ENCODE data around the gene ATP7B.

The ATP7B gene

GRCh38 chr13:51923983-51924539 is 87.2 kb downstream of the ATP7B start:
- DNase-seq (ENCODE audit: low read depth): no peak
- peak; percentile 24 for TF ChIP-seq CTCF (conservative IDR thresholded peaks at IDR 0.05; ENCODE audit: low read length)
- no peak overlapping the region for H3K4me3 ChIP-seq (ENCODE audit: low read length)

- TF ChIP-seq CTCF (conservative IDR thresholded peaks at IDR 0.05; ENCODE audit: low read length): no peak
- H3K4me3 ChIP-seq (ENCODE audit: low read length): no peak overlapping the region
- no peak for DNase-seq (ENCODE audit: low read depth)
Observed at GRCh38 chr13:51922771-51923480, 88.3 kb downstream of the ATP7B start.

- no peak for TF ChIP-seq CTCF (conservative IDR thresholded peaks at IDR 0.05; ENCODE audit: low read length)
- H3K4me3 ChIP-seq (ENCODE audit: low read length): no peak overlapping the region
- no peak for DNase-seq (ENCODE audit: low read depth)
Observed at GRCh38 chr13:51921790-51922740, 89.2 kb downstream of the ATP7B start.

GRCh38 chr13:51920786-51921185 is 90.5 kb downstream of the ATP7B start:
- DNase-seq (ENCODE audit: low read depth): no peak
- TF ChIP-seq CTCF (conservative IDR thresholded peaks at IDR 0.05; ENCODE audit: low read length): no peak

GRCh38 chr13:51920267-51920666 is 91.0 kb downstream of the ATP7B start:
- no peak overlapping the region for H3K4me3 ChIP-seq (ENCODE audit: low read length)
- DNase-seq (ENCODE audit: low read depth): no peak
- TF ChIP-seq CTCF (conservative IDR thresholded peaks at IDR 0.05; ENCODE audit: low read length): no peak

More at GRCh38 chr13:51920786-51921185, 90.5 kb downstream of the ATP7B start:
- H3K4me3 ChIP-seq (ENCODE audit: low read length): no peak overlapping the region

GRCh38 chr13:51919531-51919930 is 91.7 kb downstream of the ATP7B start:
- no peak overlapping the region for H3K4me3 ChIP-seq (ENCODE audit: low read length)
- DNase-seq (ENCODE audit: low read depth): no peak
- TF ChIP-seq CTCF (conservative IDR thresholded peaks at IDR 0.05; ENCODE audit: low read length): no peak

Data from AG10803 (cell line).